HG03097 (cell line): ENCODE data around the gene TPD52L3.

ENCODE experiments used
- ATAC-seq: cut with Tn5 transposase; IDR thresholded peaks from one replicate; pipeline ENCODE4 v1.9.1; 2021; ENCODE audit not compliant: unreplicated experiment, low FRiP score

Gene TPD52L3

GRCh38 chr9:6328103-6328502 is at the start of gene TPD52L3:
Gene TPD52L3 (plus strand): TSS chr9:6328375. CDS start chr9:6328596, 221 bp downstream.
- ATAC-seq, result no peak

DNA sequence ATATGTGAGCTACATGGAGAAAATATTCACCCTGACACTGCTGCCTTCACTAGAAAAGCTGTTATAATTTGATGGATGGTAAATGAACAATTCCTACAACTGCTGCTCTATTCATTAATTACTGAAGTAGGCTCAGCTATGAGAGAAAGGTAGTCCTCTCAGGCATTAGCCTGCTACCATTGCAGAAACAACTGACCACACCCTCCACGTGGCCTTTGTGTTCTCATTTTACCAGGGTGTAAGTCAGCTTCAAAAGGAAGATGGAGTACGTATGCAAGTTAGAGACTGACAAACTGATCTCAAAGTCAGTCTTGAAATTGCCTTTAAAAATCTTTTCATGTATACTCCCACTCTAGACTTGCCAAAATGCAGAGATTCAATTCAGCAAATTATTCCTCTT is 26.3 kb upstream of the TPD52L3 start:
- no peak for ATAC-seq

DNA sequence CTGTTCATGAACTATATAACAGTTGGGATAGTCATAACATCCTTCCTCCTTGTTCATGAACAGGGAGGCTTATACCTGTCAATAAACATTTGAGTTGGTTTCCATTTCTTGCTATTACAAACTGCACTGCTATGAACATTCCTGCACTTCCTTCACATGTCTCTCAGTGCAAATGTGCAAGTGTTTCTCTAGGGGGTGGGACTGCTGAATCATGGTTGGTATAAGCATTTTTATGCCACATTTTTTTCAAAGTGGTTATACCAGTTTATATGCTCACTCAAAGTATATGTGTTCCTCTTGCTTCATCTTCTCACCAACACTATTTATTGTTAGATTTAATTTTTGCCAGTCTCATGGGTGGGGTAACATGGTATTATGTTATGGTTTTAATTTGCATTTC is 25.8 kb upstream of the TPD52L3 start:
- no peak for ATAC-seq

- no peak for ATAC-seq
Observed at GRCh38 chr9:6304232-6304631, 23.9 kb upstream of the TPD52L3 start.

- ATAC-seq, result no peak
Observed at GRCh38 chr9:6305954-6306563, 22.1 kb upstream of the TPD52L3 start.

GRCh38 chr9:6307551-6308096 is 20.6 kb upstream of the TPD52L3 start:
- no peak for ATAC-seq

DNA sequence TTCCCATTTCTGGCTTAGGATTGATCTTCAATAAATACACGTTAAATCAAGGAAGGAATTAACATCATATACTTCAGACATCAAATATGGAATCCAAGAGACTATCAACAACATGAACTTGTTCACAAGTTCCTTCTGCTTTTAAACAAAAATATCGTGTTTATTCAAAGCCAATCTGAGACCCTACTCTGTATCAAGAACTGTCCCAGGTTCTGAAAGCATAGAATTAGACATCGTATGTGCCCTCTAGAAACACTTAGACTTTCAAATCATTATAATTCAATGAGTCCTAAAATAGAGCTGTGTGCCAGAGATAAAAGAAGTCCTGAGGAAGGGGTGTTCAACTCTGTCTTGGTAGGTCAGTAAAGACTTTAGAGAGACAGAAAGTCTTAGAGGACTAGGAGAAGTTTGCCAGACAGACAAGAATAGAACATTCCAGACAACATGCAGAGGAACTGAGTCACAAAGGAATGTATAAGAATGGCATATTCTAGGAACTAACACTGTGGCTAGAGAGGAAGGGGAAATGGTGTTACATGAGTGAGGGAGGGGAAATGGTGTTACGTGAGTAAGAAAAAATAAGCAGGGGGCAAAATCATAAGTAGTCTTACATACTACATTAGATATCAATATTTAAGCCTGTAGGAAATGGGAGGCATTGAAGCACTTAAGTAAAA is 2.9 kb downstream of the TPD52L3 start:
- ATAC-seq, result no peak

DNA sequence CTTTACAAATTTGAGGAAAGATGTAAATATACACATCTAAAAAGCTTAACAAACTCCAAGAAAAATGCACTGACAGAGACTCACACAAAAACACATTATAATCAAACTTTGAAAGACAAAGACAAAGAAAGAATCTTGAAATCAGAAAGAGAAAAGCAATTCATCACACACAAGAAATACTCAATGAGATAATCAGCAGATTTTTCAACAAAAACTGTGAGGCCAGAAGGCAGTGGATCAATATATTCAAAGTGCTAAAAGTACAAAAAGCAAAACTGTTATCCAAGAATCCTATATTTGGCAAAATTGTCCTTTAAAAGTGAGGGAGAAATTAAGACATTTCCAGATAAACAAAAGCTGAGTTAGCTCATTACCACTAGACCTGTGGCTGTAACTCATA is 6.1 kb downstream of the TPD52L3 start:
- ATAC-seq, result no peak

DNA sequence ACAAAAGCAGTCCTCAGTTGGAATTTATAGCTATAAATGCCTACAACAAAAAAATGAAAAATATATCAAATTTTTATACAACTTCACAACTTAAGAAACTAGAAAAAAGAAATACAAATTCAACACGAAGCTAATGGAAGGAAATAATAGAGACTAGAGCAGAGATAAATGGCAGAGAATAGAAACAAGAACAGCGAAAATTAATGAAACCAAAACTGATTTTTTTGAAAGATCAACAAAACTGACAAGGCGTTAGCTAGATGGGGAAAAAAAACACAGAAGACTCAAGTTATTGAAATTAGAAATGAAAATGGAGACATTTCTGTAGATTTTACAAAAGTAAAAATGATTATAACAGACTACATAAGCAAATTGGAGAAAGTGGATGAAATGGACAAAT is 20.6 kb downstream of the TPD52L3 start:
- ATAC-seq, result no peak

DNA sequence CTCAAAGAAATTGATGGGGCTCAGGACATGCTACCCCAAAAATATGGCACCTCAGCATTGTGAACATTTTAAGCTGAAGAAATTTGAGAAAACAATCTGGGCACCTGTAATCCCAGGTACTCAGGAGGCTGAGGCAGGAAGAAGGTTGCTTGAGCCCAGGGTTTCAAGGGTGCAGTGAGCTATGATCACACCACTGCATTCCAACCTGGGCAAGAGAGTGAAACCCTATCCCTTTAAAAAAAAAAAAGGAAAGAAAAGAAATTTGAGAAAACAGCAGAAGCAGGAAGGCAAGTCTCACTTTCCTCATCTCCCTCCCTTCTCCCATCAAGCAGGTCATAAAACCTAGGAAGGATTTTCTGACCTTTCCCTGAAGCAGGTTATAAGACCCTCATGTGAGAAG is 23.6 kb downstream of the TPD52L3 start:
- ATAC-seq, result no peak

DNA sequence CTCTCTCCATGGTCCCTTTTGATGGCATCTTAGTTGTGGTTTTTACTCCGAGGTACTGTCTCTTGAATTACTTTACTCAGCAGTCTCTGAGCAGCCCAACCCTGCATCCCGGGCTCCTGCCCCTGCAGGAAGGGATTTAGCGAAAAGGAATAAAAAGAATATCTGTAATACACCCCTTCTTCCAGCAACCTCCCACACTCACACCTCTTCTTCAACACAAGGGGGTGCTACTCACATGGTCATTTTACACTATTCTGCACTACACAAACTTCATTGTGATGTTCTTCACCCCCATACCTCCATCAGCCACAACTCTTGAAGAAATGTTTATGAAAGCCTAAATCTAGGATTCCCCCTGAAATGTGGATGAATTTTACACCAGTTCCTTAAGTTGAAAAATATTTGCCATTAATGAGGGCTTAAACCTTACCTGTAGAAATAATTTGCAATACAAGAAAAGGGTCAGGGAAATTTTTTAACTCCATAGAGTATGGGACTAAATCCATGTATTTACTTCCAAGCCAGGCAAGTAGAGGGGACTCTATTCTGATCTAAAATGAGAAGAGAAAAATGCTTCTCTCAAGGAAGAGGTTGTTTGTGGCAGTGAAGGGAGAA is 26.0 kb downstream of the TPD52L3 start:
- peak; percentile 64 for ATAC-seq

- ATAC-seq, result no peak
Observed at GRCh38 chr9:6355728-6356127, 27.6 kb downstream of the TPD52L3 start.

DNA sequence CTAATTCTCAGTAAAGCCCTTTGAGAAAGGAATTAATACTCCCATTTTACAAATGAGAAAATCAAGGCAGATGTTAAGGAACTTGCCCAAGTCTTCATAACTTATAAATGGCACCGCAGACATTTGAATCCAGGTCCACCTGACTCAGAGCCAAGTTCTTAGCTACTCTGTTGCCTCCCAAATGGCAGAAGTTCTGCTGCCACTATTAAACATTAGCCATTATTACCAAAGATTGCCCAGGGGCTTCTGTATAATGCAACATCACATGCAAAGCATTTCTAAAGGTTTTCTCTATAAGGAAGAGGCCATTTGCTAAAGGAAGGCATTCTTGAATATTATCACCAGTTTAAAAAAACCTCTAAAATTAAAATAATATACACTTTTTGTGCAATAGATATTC is 28.3 kb downstream of the TPD52L3 start:
- no peak for ATAC-seq

DNA sequence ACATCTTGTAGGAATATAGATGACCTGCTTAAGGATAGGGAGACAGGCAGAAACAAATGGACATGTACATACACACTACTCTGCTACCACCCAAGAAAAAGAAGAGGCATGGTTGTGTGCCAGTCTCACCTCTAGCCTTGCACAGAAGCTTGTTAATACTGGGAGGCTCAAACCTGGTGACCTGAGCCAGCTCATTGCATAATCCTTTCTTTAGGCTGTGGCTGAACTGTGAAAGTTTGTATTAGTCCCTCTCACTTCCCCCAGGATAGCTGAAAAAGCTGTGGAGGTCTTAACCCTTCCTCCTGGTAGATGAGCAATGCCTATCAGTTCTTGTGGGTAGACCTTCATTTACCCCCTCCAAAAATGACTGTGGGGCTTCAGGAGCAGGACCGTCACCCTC is 28.7 kb downstream of the TPD52L3 start:
- no peak for ATAC-seq

- ATAC-seq, result no peak
Observed at GRCh38 chr9:6367128-6367890, 39.1 kb downstream of the TPD52L3 start.

DNA sequence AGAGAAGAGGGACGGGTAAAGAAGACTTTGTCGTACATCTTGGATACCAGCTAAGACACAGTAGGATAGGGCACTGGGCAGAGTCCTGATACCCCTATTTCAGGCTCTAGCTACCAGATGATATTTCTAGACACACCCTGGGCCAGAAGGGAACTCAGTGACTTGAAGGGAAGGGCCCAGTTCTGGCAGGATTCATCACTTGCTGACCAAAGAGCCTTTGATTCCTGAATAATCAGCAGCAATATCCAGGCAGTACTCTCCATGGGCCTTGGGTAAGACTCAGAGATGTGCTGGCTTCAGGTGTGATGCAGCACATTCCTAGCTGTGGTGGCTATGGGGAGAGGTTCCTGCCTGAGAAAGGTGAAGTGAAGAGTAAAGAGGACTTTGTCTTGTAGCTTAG is 40.7 kb downstream of the TPD52L3 start:
- no peak for ATAC-seq
